Raji (cell line): ENCODE measurements around the gene NRBF2.

Experiments
- POLR2A ChIP-seq: IDR thresholded peaks from 2 replicates; pipeline ENCODE4 v1.6.1; 2011; ENCODE audit warnings: low read depth, low read length, control low read depth; ENCODE audit not compliant: insufficient read depth

Gene NRBF2

DNA sequence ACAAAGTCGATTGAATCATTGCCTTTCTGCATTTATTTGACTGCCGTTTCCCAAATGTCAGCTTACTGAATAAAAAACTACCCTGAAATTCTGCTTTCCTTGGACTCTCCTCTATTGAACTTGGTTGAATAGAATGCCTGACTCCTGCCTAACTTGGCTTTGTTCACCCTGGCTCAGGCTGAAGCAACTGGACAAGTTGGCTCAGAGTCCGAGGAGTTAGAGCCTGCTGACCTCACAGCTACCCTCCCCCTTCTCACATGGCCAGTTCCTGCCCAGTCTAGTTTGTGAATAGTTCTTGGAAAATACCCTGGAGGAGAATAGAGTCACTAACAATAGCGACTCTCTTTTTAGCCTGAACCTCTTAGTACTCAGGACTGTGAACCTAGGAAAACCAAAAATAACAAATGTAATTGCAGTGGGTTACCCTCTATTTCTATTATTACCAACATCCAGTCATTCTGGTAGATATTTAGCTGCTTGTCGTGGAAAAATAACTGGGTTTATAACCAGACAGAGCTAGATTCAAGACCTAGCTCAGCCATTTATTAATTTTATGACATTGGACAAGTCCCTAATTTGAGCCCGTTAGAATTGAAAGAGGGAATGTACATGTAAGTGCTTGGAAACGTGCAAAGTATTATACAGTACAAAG is 17.3 kb upstream of the NRBF2 start:
- TF ChIP-seq POLR2A = no peak

DNA sequence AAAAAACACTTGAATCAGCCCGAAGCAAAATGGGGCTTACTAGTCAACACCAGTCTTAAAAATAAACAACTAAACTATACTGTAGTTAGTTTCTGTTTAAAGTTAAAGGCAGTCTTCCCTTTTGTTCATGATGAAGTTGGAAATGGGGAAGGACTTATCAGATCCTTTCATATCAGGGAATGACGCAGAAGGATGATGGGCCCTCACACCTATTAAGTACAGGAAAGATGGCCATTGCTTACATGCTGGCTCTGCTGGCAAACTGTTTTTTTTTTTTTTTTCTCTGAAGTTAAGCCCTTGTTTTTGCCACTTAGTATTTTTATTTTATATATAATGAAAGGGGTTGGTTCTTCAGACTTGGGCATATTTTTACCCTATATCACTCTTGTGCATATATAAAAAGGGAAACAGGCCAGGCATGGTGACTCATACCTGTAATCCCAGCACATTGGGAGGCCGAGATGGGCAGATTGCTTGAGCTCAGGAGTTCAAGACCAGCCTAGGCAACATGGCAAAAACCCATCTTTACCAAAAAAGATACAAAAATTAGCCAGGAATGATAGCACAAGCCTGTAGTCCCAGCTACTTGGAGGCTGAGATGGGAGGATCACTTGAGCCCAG is 16.6 kb upstream of the NRBF2 start:
- no peak for TF ChIP-seq POLR2A

GRCh38 chr10:63119041-63119440 is 14.1 kb upstream of the NRBF2 start:
- no peak for TF ChIP-seq POLR2A

- no peak for TF ChIP-seq POLR2A
Measured at GRCh38 chr10:63120554-63120953, 12.6 kb upstream of the NRBF2 start.

- no peak for TF ChIP-seq POLR2A
Measured at GRCh38 chr10:63123727-63124362, 9.3 kb upstream of the NRBF2 start.

GRCh38 chr10:63125459-63125858 is 7.7 kb upstream of the NRBF2 start:
- TF ChIP-seq POLR2A = no peak

GRCh38 chr10:63128443-63128842 is 4.7 kb upstream of the NRBF2 start:
- no peak for TF ChIP-seq POLR2A

GRCh38 chr10:63129888-63130287 is 3.2 kb upstream of the NRBF2 start:
- no peak for TF ChIP-seq POLR2A

- no peak for TF ChIP-seq POLR2A
Measured at GRCh38 chr10:63132651-63133055, 475 bp upstream of the NRBF2 start.

- TF ChIP-seq POLR2A = no peak
Measured at GRCh38 chr10:63133821-63134557, 861 bp downstream of the NRBF2 start.

GRCh38 chr10:63137306-63137705 is 4.2 kb downstream of the NRBF2 start:
- no peak for TF ChIP-seq POLR2A

DNA sequence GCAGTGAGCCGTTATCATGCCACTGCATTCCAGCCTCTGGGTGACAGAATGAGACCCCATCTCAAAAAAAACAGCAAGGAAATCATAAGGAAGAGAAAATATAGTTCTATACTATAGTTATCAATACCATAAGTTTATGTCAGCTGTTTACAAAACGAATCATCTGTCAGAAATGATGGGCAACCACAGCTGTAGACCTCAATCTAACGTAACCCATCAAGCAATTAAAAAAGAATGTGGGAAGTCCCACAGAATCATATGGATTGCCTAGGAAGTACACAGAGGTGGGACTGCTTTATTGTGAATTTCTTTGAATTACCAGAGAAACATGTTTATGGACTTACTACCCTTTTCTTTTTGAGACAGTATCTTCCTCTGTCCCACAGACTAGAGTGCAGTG is 6.9 kb downstream of the NRBF2 start:
- no peak for TF ChIP-seq POLR2A

GRCh38 chr10:63142136-63142535 is 9.0 kb downstream of the NRBF2 start:
- TF ChIP-seq POLR2A = no peak

DNA sequence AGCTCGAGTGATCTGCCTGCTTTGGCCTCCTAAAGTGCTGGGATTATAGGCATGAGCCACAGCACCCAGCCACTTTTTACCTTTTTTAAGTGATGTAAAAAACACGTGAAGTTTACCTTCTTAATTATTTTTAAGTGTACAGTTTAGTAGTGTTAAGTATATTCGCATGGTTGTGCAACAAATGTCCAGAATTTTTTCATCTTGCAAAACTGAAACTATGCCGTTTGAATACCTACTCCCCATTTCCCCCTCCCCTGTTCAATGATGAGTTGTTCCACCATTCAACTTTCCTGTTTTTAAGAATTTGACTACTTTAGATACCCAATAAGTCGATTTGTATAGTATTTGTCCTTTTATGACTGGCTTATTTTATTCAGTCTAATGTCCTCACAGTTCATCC is 10.9 kb downstream of the NRBF2 start:
- no peak for TF ChIP-seq POLR2A

DNA sequence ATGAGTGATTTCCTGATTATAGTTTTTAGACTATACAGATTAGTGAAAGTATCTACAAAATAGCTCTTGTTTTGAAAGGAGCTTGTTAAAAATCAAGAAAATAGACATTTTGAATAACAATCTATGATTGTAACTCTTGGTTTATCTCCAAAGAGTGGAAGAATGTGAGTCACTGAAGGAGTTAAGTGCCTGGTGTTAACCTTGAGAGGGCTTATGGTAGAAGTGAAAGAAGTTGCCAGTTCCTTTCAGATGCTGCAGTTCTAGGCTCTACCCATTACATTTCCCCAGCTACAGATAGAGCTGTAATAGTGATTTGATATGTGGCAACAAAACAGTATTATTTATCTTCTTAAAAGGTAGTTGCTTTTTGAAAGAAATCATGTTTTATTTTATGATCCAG is 12.7 kb downstream of the NRBF2 start:
- TF ChIP-seq POLR2A = no peak

DNA sequence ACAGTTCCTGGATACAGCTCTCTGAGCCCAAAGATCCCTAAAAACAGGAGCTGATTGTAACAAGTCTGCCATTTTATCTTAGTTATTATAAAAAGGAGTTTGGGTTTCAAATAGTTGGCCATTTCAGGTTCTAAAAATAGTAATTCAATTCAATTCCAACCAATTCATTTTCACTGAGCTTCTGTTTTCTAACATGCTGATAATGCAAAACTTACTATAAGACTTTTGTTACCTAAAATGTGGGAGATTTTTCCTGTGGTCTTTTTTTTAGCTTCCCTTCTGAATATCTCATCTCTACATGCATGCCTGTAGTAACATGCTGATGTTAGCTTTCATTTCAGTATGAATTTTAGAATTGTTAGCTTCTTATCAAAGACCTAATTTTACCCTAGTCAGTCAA is 13.4 kb downstream of the NRBF2 start:
- no peak for TF ChIP-seq POLR2A
